Gastroesophageal sphincter (tissue), 3 donors: ENCODE results near the gene LGR4.

Experiments
- CTCF ChIP-seq, 4 experiments: fragments of 200-600 bp in 2 of 4; fragments of 450-650 bp in 2 of 4; sonication (generic) in 1 of 4; IDR thresholded peaks; one replicate each; pipeline ENCODE4 v1.5.1; 2017 to 2019; ENCODE audit warnings: antibody characterized with exemption in 4 of 4, mild to moderate bottlenecking in 2 of 4, moderate library complexity in 2 of 4
- EP300 ChIP-seq: sonication (generic); formaldehyde crosslinking; IDR thresholded peaks from one replicate; pipeline ENCODE4 v1.6.1; 2017; ENCODE audit warnings: antibody characterized with exemption, mild to moderate bottlenecking
- POLR2A ChIP-seq, 2 donors: fragments of 450-650 bp; IDR thresholded peaks; one replicate each; pipeline ENCODE4 v1.6.1; 2017; ENCODE audit warnings: antibody characterized with exemption in 2 of 2, mild to moderate bottlenecking in 2 of 2, moderate library complexity in 1 of 2
- POLR2AphosphoS5 ChIP-seq: sonication (generic); formaldehyde crosslinking; IDR thresholded peaks from one replicate; pipeline ENCODE4 v1.6.1; 2017; ENCODE audit warnings: antibody characterized with exemption

GRCh38 chr11:27361649-27362431 lies 110.8 kb downstream of the LGR4 start:
- no peak for TF ChIP-seq EP300
- no peak for TF ChIP-seq CTCF (IDR thresholded peaks at IDR 0.05)
- no peak for TF ChIP-seq POLR2A (IDR thresholded peaks at IDR 0.05)
- TF ChIP-seq POLR2AphosphoS5 = no peak
